Measurements from ENCODE around the gene ERMARD. TPM values are rescaled to one million over a fixed set of nuclear protein-coding genes. Genes with fewer than 3 reads are reported as not detected.

ERMARD gene
- total RNA-seq, result 10 to 100 TPM; 28.7 to 33.0 TPM

- DNase-seq (peak; percentile 95), ATAC-seq (peak; percentile 98)
- peaks cover 29% of the 10 kb centered on the region for H3K36me3 Mint-ChIP-seq (ENCODE audit: low read depth)
- POLR2A ChIA-PET, result interaction anchor here (0.6 to 3.2 kb wide), 15 partner anchors 8 to 832 kb away, joined by 3 to 39 read pairs (median 3); partner anchors contain the start of genes C6orf120, PDCD2, PSMB1 and TBP
- peaks cover 5% of the 10 kb centered on the region for H3K9me3 Mint-ChIP-seq (ENCODE audit: insufficient read depth)
- CTCF ChIA-PET, result interaction anchor here (1.0 to 1.7 kb wide), 3 partner anchors 38 to 802 kb away, joined by 4 to 6 read pairs (median 5); partner anchors contain the start of genes C6orf120, PSMB1, TBP and WDR27
- peak within 1 kb of the TSS; percentile 100 for H3K27ac Mint-ChIP-seq
- H3K27me3 Mint-ChIP-seq (ENCODE audit: low read depth), result peaks cover 3% of the 10 kb centered on the region
- H3K4me1 Mint-ChIP-seq (ENCODE audit: low read depth), result peaks cover 26% of the 10 kb centered on the region
- H3K4me3 Mint-ChIP-seq, result peak within 1 kb of the TSS; percentile 100
These were observed at the start of gene ERMARD, which contains the start of gene DYNLT2 for GRCh38 chr6:169751242-169752073. Gene ERMARD (plus strand): TSS chr6:169751622. CDS start chr6:169751658, 36 bp downstream. Gene DYNLT2 (minus strand): TSS chr6:169751572. CDS start chr6:169751458, 114 bp downstream.

- Mint-ChIP-seq H3K9me3 (ENCODE audit: insufficient read depth) (no peaks in the 10 kb centered on the region), H3K36me3 (ENCODE audit: low read depth) (peaks cover 35% of the 10 kb centered on the region), H3K27me3 (ENCODE audit: low read depth) (no peaks in the 10 kb centered on the region), H3K27ac (peak within 1 kb of the TSS; percentile 92), H3K4me1 (ENCODE audit: low read depth) (peaks cover 52% of the 10 kb centered on the region), H3K4me3 (peak within 1 kb of the TSS; percentile 90)
- POLR2A ChIA-PET, result interaction anchor here (0.7 to 4.9 kb wide), 16 partner anchors 9 to 882 kb away, joined by 3 to 47 read pairs (median 4); partner anchors contain the start of genes DYNLT2, ERMARD and PDCD2
- DNase-seq (peak; percentile 97), ATAC-seq (peak; percentile 91)
- CTCF ChIA-PET, result interaction anchor here (0.8 to 3.2 kb wide), 6 partner anchors 9 to 50 kb away, joined by 3 to 19 read pairs (median 4); partner anchors contain the start of genes DYNLT2 and ERMARD
These were observed 49.2 kb upstream of the ERMARD start, which contains the start of the genes C6orf120 and WDR27 for GRCh38 chr6:169701954-169702839. Gene C6orf120 (plus strand): TSS chr6:169702126. CDS start chr6:169702460, 334 bp downstream. Gene WDR27 (minus strand): TSS chr6:169702029. CDS start chr6:169689005, 13,024 bp downstream.

GRCh38 chr6:169702840-169703246, 48.6 kb upstream of the ERMARD start:
- Mint-ChIP-seq H3K9me3 (ENCODE audit: insufficient read depth) (no peaks in the 10 kb centered on the region), H3K4me3 (peak overlapping the region; percentile 90), H3K27me3 (ENCODE audit: low read depth) (no peaks in the 10 kb centered on the region), H3K4me1 (ENCODE audit: low read depth) (peaks cover 48% of the 10 kb centered on the region), H3K36me3 (ENCODE audit: low read depth) (peaks cover 32% of the 10 kb centered on the region), H3K27ac (peak overlapping the region; percentile 92)
- CTCF ChIA-PET, result interaction anchor here (0.8 to 3.2 kb wide), 5 partner anchors 19 to 49 kb away, joined by 3 to 19 read pairs (median 4); partner anchors contain the start of genes DYNLT2 and ERMARD
- POLR2A ChIA-PET, result interaction anchor here (0.9 to 4.9 kb wide), 9 partner anchors 9 to 881 kb away, joined by 3 to 47 read pairs (median 8); partner anchors contain the start of genes DYNLT2, ERMARD and PDCD2
- DNase-seq (no peak), ATAC-seq (peak; percentile 15)

GRCh38 chr6:169707772-169708171, 43.6 kb upstream of the ERMARD start:
- H3K27ac Mint-ChIP-seq, result no peak overlapping the region
- peaks cover 41% of the 10 kb centered on the region for H3K36me3 Mint-ChIP-seq (ENCODE audit: low read depth)
- no peak overlapping the region for H3K4me3 Mint-ChIP-seq
- POLR2A ChIA-PET, result interaction anchor here (1.1 to 1.2 kb wide), 2 partner anchors 12 to 16 kb away, joined by 3 to 4 read pairs; partner anchors contain the start of gene PHF10
- H3K27me3 Mint-ChIP-seq (ENCODE audit: low read depth), result no peaks in the 10 kb centered on the region
- H3K9me3 Mint-ChIP-seq (ENCODE audit: insufficient read depth), result no peaks in the 10 kb centered on the region
- ATAC-seq, result no peak
- DNase-seq, result no peak
- CTCF ChIA-PET, result no interaction called here
- H3K4me1 Mint-ChIP-seq (ENCODE audit: low read depth), result peaks cover 30% of the 10 kb centered on the region

- Mint-ChIP-seq H3K27ac (no peak overlapping the region), H3K4me1 (ENCODE audit: low read depth) (peaks cover 15% of the 10 kb centered on the region), H3K27me3 (ENCODE audit: low read depth) (no peaks in the 10 kb centered on the region), H3K36me3 (ENCODE audit: low read depth) (peaks cover 39% of the 10 kb centered on the region), H3K9me3 (ENCODE audit: insufficient read depth) (no peaks in the 10 kb centered on the region), H3K4me3 (no peak overlapping the region)
- DNase-seq (no peak), ATAC-seq (no peak)
- CTCF ChIA-PET, result interaction anchor here (1.1 to 1.8 kb wide), 2 partner anchors 10 to 12 kb away, joined by 5 to 6 read pairs; no protein-coding TSS in a partner anchor
- POLR2A ChIA-PET, result interaction anchor here (1.2 kb wide), 2 partner anchors 15 to 41 kb away, joined by 4 read pairs; partner anchors contain the start of gene PHF10
These were observed 42.1 kb upstream of the ERMARD start for GRCh38 chr6:169709293-169709692.

GRCh38 chr6:169710009-169710408, 41.4 kb upstream of the ERMARD start:
- DNase-seq (no peak), ATAC-seq (no peak)
- Mint-ChIP-seq H3K27ac (no peak overlapping the region), H3K36me3 (ENCODE audit: low read depth) (peaks cover 41% of the 10 kb centered on the region), H3K9me3 (ENCODE audit: insufficient read depth) (no peaks in the 10 kb centered on the region), H3K27me3 (ENCODE audit: low read depth) (no peaks in the 10 kb centered on the region), H3K4me3 (no peak overlapping the region), H3K4me1 (ENCODE audit: low read depth) (peaks cover 11% of the 10 kb centered on the region)
- ChIA-PET POLR2A (interaction anchor here (1.0 to 2.8 kb wide), 2 partner anchors 8 to 14 kb away, joined by 3 to 19 read pairs; partner anchors contain the start of genes C6orf120 and WDR27), CTCF (interaction anchor here (1.1 to 1.8 kb wide), 2 partner anchors 10 to 12 kb away, joined by 5 to 6 read pairs; no protein-coding TSS in a partner anchor)

- H3K9me3 Mint-ChIP-seq (ENCODE audit: insufficient read depth), result no peaks in the 10 kb centered on the region
- ChIA-PET CTCF (no interaction called here), POLR2A (no interaction called here)
- no peak overlapping the region for H3K27ac Mint-ChIP-seq
- peaks cover 52% of the 10 kb centered on the region for H3K36me3 Mint-ChIP-seq (ENCODE audit: low read depth)
- H3K4me3 Mint-ChIP-seq, result no peak overlapping the region
- ATAC-seq, result no peak
- H3K27me3 Mint-ChIP-seq (ENCODE audit: low read depth), result no peaks in the 10 kb centered on the region
- H3K4me1 Mint-ChIP-seq (ENCODE audit: low read depth), result peaks cover 3% of the 10 kb centered on the region
- DNase-seq, result no peak
These were observed 37.2 kb upstream of the ERMARD start for GRCh38 chr6:169714178-169714577.

GRCh38 chr6:169714595-169714994, 36.8 kb upstream of the ERMARD start:
- Mint-ChIP-seq H3K36me3 (ENCODE audit: low read depth) (peaks cover 56% of the 10 kb centered on the region), H3K9me3 (ENCODE audit: insufficient read depth) (no peaks in the 10 kb centered on the region), H3K27ac (no peak overlapping the region), H3K4me1 (ENCODE audit: low read depth) (peaks cover 4% of the 10 kb centered on the region), H3K27me3 (ENCODE audit: low read depth) (no peaks in the 10 kb centered on the region), H3K4me3 (no peak overlapping the region)
- ATAC-seq, result no peak
- DNase-seq, result no peak
- POLR2A ChIA-PET, result no interaction called here
- CTCF ChIA-PET, result no interaction called here

GRCh38 chr6:169719117-169719516, 32.3 kb upstream of the ERMARD start:
- Mint-ChIP-seq H3K36me3 (ENCODE audit: low read depth) (peaks cover 43% of the 10 kb centered on the region), H3K27ac (no peak overlapping the region), H3K9me3 (ENCODE audit: insufficient read depth) (no peaks in the 10 kb centered on the region), H3K27me3 (ENCODE audit: low read depth) (no peaks in the 10 kb centered on the region), H3K4me3 (no peak overlapping the region), H3K4me1 (ENCODE audit: low read depth) (peaks cover 22% of the 10 kb centered on the region)
- no peak for ATAC-seq
- ChIA-PET POLR2A (no interaction called here), CTCF (interaction anchor here (1.1 to 2.8 kb wide), 4 partner anchors 10 to 71 kb away, joined by 3 to 9 read pairs (median 4); no protein-coding TSS in a partner anchor)
- DNase-seq, result no peak

GRCh38 chr6:169720207-169720855, 31.1 kb upstream of the ERMARD start:
- Mint-ChIP-seq H3K9me3 (ENCODE audit: insufficient read depth) (no peaks in the 10 kb centered on the region), H3K36me3 (ENCODE audit: low read depth) (peaks cover 37% of the 10 kb centered on the region), H3K27me3 (ENCODE audit: low read depth) (peaks cover 4% of the 10 kb centered on the region), H3K4me1 (ENCODE audit: low read depth) (peaks cover 26% of the 10 kb centered on the region), H3K27ac (peak overlapping the region; percentile 61), H3K4me3 (no peak overlapping the region)
- POLR2A ChIA-PET, result interaction anchor here (1.0 to 4.3 kb wide), 2 partner anchors 13 to 32 kb away, joined by 3 to 19 read pairs; partner anchors contain the start of genes DYNLT2 and ERMARD
- CTCF ChIA-PET, result interaction anchor here (1.1 to 2.8 kb wide), 5 partner anchors 11 to 69 kb away, joined by 3 to 19 read pairs (median 6); partner anchors contain the start of genes C6orf120 and WDR27
- no peak for DNase-seq
- ATAC-seq, result no peak
